ENCODE measurements around the gene C19orf47.

- no peak for TF ChIP-seq CTCF (IDR thresholded peaks at IDR 0.05; ENCODE audit: extremely low read depth in 1 of 2, insufficient read depth in 1 of 2, low read depth in 1 of 2, low read length in 2 of 2)
- TF ChIP-seq MYC (IDR thresholded peaks at IDR 0.05; ENCODE audit: low read depth, low read length): no peak
- no peak for TF ChIP-seq POLR2A (IDR thresholded peaks at IDR 0.05; ENCODE audit: low read depth, low read length)
Measured at GRCh38 chr19:40394816-40395210, 46.6 kb upstream of the C19orf47 start.

Data from endothelial cell of umbilical vein (primary cell).